Measurements from ENCODE around the gene CFAP77.

GRCh38 chr9:132494857-132495256 lies 84.8 kb downstream of the CFAP77 start:
- TF ChIP-seq EP300 (IDR thresholded peaks at IDR 0.05) (no peak), POLR2A (IDR thresholded peaks at IDR 0.05) (no peak), CTCF (IDR thresholded peaks at IDR 0.05) (no peak)
